Brain microvascular endothelial cell (primary cell): ENCODE measurements around the gene COL16A1.
"Not testable (repeated sequence)": the region's sequence is repeated elsewhere in the genome, so short reads cannot be mapped to it uniquely, and the experiment has no call there.

Experiments
- DNase-seq: peaks from one replicate; pipeline ENCODE4 v3.0.0-alpha.2; 2020
- H3K27ac ChIP-seq: fragments of 250-450 bp; sonication (Bioruptor Pico); 2 replicates; pipeline ENCODE4 v1.5.1; 2020; ENCODE audit warnings: mild to moderate bottlenecking, moderate library complexity
- H3K27me3 ChIP-seq: fragments of 250-450 bp; sonication (Bioruptor Pico); replicated peaks from 2 replicates; pipeline ENCODE4 v1.5.1; 2020; ENCODE audit warnings: mild to moderate bottlenecking
- H3K36me3 ChIP-seq: fragments of 250-450 bp; sonication (Bioruptor Pico); replicated peaks from 2 replicates; pipeline ENCODE4 v1.5.1; 2020; ENCODE audit warnings: mild to moderate bottlenecking
- H3K4me3 ChIP-seq: 2 replicates; pipeline ENCODE4 v1.5.1; 2011; ENCODE audit warnings: low read depth, mild to moderate bottlenecking, control low read depth, low read length, moderate library complexity
- in situ Hi-C: cut with HindIII; loops from 2 replicates; pipeline ENCODE4 v1.10.0; 2017; ENCODE audit warnings: low sequenced_read_pairs, low pct_ligation_motif_present
- TF ChIP-seq, protein P1 (sequence below): IDR thresholded peaks from 2 replicates; pipeline ENCODE4 v1.5.1; 2011; ENCODE audit warnings: low read depth, mild to moderate bottlenecking, moderate library complexity, low read length, control low read depth, inconsistent platforms; ENCODE audit errors: missing control alignments

COL16A1 gene

DNA sequence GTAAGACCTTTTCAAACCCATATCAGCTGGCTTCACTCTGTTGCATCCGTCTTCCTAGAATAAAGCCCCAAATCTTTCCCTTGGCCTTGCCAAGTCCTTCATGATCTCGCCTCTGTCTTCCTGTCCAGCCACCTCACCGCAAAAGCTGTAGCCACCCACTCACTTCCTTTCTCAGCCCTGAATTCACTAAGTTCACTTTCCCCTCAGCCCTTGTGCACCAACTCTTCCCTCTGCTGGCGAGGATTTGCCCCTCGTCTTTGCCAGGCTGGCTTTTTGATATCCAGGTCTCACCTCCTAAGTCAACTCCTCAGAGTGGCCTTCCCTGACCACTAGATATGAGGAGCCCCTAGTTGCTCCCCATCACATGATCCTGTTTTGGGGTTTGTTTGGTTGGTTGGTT, 3.9 kb upstream of the COL16A1 start:
- Histone ChIP-seq H3K4me3 (no peak overlapping the region), H3K36me3 (no peaks in the 10 kb centered on the region), H3K27ac (peak overlapping the region; percentile 10), H3K27me3 (no peaks in the 10 kb centered on the region)
- TF ChIP-seq, protein P1, sequence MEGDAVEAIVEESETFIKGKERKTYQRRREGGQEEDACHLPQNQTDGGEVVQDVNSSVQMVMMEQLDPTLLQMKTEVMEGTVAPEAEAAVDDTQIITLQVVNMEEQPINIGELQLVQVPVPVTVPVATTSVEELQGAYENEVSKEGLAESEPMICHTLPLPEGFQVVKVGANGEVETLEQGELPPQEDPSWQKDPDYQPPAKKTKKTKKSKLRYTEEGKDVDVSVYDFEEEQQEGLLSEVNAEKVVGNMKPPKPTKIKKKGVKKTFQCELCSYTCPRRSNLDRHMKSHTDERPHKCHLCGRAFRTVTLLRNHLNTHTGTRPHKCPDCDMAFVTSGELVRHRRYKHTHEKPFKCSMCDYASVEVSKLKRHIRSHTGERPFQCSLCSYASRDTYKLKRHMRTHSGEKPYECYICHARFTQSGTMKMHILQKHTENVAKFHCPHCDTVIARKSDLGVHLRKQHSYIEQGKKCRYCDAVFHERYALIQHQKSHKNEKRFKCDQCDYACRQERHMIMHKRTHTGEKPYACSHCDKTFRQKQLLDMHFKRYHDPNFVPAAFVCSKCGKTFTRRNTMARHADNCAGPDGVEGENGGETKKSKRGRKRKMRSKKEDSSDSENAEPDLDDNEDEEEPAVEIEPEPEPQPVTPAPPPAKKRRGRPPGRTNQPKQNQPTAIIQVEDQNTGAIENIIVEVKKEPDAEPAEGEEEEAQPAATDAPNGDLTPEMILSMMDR: peak; percentile 73
- DNase-seq: peak; percentile 63
- in situ Hi-C loops: no loop called here

DNA sequence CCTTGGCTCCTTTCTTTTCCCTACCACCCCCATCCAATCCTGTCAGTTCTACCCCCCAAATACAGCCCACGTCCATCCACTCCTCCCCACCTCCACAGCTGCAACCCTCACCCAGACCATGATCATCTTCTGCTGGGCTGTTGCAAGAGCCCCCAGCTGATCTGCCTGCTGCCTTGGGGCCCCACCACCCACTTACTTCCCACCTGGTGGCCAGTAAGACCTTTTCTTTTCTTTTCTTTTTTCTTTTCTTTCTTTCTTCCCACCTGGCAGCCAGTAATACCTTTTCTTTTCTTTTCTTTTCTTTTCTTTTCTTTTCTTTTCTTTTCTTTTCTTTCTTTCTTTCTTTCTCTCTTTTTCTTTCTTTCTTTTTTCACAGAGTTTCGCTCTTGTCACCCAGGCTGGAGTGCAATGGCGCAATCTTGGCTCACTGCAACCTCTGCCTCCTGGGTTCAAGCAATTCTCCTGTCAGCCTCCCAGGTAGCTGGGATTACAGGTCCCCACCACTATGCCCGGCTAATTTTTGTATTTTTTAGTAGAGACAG, 3.3 kb upstream of the COL16A1 start:
- DNase-seq, H3K4me3 ChIP-seq, H3K27ac ChIP-seq, H3K27me3 ChIP-seq, in situ Hi-C loops, H3K36me3 ChIP-seq: not testable (repeated sequence)

DNA sequence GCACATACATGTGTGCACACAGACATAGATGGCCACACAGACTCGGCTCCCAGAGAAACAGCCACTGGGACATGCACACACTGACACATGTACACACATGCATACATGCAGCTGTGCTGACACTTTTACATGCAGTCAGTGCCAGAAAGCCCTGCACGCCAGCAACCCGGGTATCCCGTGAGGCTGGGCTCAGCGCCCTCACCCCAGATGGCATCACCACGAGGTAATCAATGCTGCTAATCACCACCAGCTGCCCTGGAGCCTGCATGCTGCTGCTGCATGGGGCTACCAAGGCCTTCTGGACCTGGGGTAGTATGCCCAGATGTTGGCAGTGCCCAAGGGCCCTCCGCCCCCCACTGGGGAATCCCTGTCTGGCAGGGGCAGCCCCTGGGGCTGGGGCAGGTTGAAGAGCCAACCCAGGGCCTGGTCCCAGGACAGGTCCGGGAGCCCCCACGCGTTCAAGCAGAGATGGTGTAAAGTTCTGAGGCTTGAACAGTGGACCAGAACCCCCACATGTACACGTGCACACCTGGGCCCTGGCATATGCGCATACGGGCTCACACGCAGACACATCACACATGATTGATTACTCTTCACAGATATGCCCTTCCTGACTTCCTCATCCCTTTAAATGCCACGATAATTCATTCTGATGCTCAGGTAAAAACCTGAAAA, 2.7 kb upstream of the COL16A1 start:
- no peak for DNase-seq
- Histone ChIP-seq H3K27me3 (no peaks in the 10 kb centered on the region), H3K27ac (no peak overlapping the region), H3K4me3 (no peak overlapping the region), H3K36me3 (no peaks in the 10 kb centered on the region)
- in situ Hi-C loops: no loop called here
- TF ChIP-seq, protein P1: no peak

DNA sequence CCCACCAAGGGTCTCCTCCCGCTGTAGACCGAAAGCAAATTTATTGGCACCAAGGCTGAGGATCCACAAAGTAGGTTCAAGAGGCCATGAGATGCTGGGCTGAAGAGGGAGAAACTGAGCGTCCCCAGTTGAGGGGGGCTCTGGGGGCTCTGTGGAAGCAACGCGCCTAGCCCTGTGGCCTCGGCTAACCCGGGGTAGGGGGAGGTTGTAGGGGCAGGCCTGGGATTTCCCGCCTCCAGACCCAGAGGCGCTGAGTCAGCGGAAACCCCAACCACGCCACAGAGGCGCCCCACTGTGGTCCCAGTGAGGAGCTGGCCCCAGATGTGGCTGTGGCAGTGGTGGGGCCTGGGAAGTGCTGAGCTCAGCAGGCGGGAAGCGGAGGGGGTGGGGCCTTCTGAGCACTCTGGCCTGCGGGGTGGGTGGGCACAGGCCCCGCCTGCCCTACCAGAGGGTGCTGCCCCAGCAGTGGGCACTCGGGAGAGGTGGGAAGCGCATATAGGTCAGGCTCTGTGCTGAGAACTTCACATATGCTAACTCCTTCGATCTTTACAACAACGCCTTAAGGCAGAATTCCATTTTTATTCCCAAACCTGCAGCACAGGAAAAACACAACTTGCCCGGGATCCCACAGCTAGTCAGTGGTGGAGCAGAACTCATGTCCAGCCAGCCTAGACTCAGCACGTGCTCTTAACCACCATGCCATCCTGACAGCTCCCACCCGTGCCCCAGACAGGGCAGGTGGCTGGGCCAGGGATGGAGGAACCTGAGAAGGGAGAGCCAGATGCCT, 1.5 kb upstream of the COL16A1 start:
- in situ Hi-C loops: no loop called here
- peak; percentile 43 for DNase-seq

DNA sequence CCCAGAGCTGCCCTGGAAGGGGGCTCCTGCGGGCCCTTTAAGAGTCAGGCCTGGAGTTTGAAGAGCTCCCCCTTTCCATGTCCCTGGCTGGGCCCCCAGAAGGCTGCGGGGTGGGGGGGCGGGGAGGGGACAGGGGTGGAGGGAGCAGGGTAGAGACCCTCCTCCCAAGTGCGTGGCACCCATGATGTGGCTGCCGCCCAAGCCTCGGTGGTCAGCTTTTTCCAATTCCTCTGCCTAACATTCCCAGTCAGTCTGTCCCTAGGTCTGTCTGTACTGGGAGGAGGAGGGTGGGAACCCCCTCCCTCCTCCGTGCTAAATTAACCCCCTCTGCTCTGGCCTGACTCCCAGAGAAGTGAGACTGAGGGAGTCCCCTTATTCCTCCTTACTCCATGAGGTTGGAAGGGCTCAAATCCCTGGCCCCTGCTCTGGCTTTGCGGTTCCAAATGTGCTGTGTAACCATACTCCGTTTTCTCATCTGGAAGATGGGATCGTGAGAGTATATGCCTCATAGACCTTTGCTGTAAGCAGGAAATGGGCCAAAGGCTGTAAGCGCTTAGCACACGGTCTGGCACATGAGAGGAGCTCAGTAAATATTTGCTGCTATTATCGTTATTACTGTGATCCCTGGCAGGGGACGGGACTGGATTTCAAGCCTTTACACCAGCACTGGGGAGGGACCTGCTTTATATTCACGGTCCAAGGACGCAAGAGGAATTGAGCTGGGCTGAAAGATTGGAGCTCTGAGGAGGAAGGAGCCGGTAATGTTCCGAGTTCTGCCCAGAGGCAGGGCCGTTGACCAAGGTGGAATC, 658 bp upstream of the COL16A1 start:
- peak; percentile 32 for DNase-seq
- no peaks in the 10 kb centered on the region for H3K36me3 ChIP-seq
- TF ChIP-seq, protein P1: no peak
- H3K4me3 ChIP-seq: peak overlapping the region; percentile 55
- in situ Hi-C loops: no loop called here
- peak overlapping the region; percentile 61 for H3K27ac ChIP-seq
- H3K27me3 ChIP-seq: no peaks in the 10 kb centered on the region

More for the DNA sequence above, 1.5 kb upstream of the COL16A1 start:
- TF ChIP-seq, protein P1: peak; percentile 63
- no peaks in the 10 kb centered on the region for H3K27me3 ChIP-seq
- H3K4me3 ChIP-seq: peak overlapping the region; percentile 0
- peak overlapping the region; percentile 61 for H3K27ac ChIP-seq
- no peaks in the 10 kb centered on the region for H3K36me3 ChIP-seq
